Loucy (cell line): ENCODE data around the gene SERPINB12.

ENCODE experiments used
- H2AFZ ChIP-seq: fragments of 200-600 bp; sonication (generic); 2 replicates; pipeline ENCODE4 v1.6.0; 2016; ENCODE audit warnings: antibody characterized with exemption, mild to moderate bottlenecking, low read length, moderate library complexity
- H3F3A ChIP-seq: fragments of 200-600 bp; 2 replicates; pipeline ENCODE4 v1.6.0; 2016; ENCODE audit warnings: antibody characterized with exemption, low read depth, mild to moderate bottlenecking
- H3K27me3 ChIP-seq: fragments of 200-600 bp; sonication (generic); 2 replicates; pipeline ENCODE4 v1.6.1; 2014; ENCODE audit warnings: low read length, mild to moderate bottlenecking; ENCODE audit not compliant: insufficient read depth, poor library complexity, severe bottlenecking
- H3K36me3 ChIP-seq: fragments of 200-600 bp; sonication (generic); 2 replicates; pipeline ENCODE4 v1.6.1; 2016; ENCODE audit warnings: low read length; ENCODE audit not compliant: insufficient read depth
- H3K4me1 ChIP-seq: fragments of 200-600 bp; sonication (generic); 2 replicates; pipeline ENCODE4 v1.5.1; 2014; ENCODE audit warnings: low read length, mild to moderate bottlenecking; ENCODE audit not compliant: insufficient read depth, poor library complexity, severe bottlenecking
- H3K4me2 ChIP-seq: fragments of 200-600 bp; sonication (generic); 2 replicates; pipeline ENCODE4 v1.6.0; 2014; ENCODE audit warnings: antibody characterized with exemption, low read length, low read depth, mild to moderate bottlenecking; ENCODE audit not compliant: poor library complexity, severe bottlenecking
- H3K4me3 ChIP-seq: fragments of 200-600 bp; sonication (generic); 2 replicates; pipeline ENCODE4 v1.5.1; 2014; ENCODE audit warnings: low read length, mild to moderate bottlenecking, mixed read lengths; ENCODE audit not compliant: poor library complexity, severe bottlenecking
- H3K79me2 ChIP-seq: fragments of 200-600 bp; sonication (generic); 2 replicates; pipeline ENCODE4 v1.6.1; 2014; ENCODE audit warnings: low read length; ENCODE audit not compliant: insufficient read depth
- H3K9ac ChIP-seq: fragments of 200-600 bp; sonication (generic); 2 replicates; pipeline ENCODE4 v1.6.0; 2014; ENCODE audit warnings: mild to moderate bottlenecking, low read depth, low read length, moderate library complexity; ENCODE audit not compliant: poor library complexity, severe bottlenecking
- H3K9me2 ChIP-seq: fragments of 200-600 bp; sonication (generic); replicated peaks from 2 replicates; pipeline ENCODE4 v1.6.1; 2016; ENCODE audit warnings: low read depth, low read length, mixed read lengths
- H3K9me3 ChIP-seq: fragments of 200-600 bp; sonication (generic); 2 replicates; pipeline ENCODE4 v1.6.1; 2014; ENCODE audit warnings: mild to moderate bottlenecking, antibody characterized with exemption, low read length, low read depth; ENCODE audit not compliant: insufficient read depth
- H4K20me1 ChIP-seq: fragments of 200-600 bp; sonication (generic); 2 replicates; pipeline ENCODE4 v1.6.0; 2014; ENCODE audit warnings: antibody characterized with exemption, low read length, mild to moderate bottlenecking; ENCODE audit not compliant: insufficient read depth, poor library complexity, severe bottlenecking
- EZH2phosphoT487 ChIP-seq: fragments of 200-600 bp; IDR thresholded peaks from 2 replicates; pipeline ENCODE4 v1.6.1; 2018; ENCODE audit warnings: antibody characterized with exemption, mild to moderate bottlenecking, moderate library complexity, borderline replicate concordance
- TF ChIP-seq, protein P1 (sequence below): fragments of 200-600 bp; sonication (generic); conservative IDR thresholded peaks from 2 replicates; pipeline ENCODE4 v1.5.1; 2014; ENCODE audit warnings: mild to moderate bottlenecking, antibody characterized with exemption, low read length

SERPINB12 gene

DNA sequence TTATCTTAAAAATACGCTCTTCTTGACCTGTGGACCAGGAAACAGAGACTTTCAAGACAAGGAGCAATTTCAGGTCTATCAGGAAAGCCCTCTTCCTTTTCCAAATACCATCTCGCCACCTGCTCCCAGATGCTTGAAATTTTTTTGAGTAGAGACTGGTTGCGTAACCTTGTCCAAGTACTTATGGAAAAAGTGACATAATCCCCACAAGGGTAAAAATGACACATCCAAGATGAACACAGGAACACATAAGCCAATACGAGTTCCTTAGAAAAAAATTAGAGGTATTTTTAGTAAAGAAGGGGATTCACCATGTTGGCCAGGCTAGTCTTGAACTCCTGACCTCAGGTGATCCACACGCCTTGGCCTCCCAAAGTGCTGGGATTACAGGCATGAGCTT lies 46.7 kb downstream of the SERPINB12 start:
- H3K4me1 ChIP-seq, result no peaks in the 10 kb centered on the region
- H4K20me1 ChIP-seq, result no peaks in the 10 kb centered on the region
- no peaks in the 10 kb centered on the region for H3K9me2 ChIP-seq
- no peaks in the 10 kb centered on the region for H3K79me2 ChIP-seq
- no peak overlapping the region for H3K4me3 ChIP-seq
- no peak overlapping the region for H3K9ac ChIP-seq
- no peaks in the 10 kb centered on the region for H3K9me3 ChIP-seq
- H3K36me3 ChIP-seq, result no peaks in the 10 kb centered on the region
- no peak overlapping the region for H3K4me2 ChIP-seq
- H3F3A ChIP-seq, result no peaks in the 10 kb centered on the region
- TF ChIP-seq EZH2phosphoT487, result no peak
- TF ChIP-seq, protein P1, sequence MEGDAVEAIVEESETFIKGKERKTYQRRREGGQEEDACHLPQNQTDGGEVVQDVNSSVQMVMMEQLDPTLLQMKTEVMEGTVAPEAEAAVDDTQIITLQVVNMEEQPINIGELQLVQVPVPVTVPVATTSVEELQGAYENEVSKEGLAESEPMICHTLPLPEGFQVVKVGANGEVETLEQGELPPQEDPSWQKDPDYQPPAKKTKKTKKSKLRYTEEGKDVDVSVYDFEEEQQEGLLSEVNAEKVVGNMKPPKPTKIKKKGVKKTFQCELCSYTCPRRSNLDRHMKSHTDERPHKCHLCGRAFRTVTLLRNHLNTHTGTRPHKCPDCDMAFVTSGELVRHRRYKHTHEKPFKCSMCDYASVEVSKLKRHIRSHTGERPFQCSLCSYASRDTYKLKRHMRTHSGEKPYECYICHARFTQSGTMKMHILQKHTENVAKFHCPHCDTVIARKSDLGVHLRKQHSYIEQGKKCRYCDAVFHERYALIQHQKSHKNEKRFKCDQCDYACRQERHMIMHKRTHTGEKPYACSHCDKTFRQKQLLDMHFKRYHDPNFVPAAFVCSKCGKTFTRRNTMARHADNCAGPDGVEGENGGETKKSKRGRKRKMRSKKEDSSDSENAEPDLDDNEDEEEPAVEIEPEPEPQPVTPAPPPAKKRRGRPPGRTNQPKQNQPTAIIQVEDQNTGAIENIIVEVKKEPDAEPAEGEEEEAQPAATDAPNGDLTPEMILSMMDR, result no peak
- no peak overlapping the region for H2AFZ ChIP-seq
- peaks cover 4% of the 10 kb centered on the region for H3K27me3 ChIP-seq

DNA sequence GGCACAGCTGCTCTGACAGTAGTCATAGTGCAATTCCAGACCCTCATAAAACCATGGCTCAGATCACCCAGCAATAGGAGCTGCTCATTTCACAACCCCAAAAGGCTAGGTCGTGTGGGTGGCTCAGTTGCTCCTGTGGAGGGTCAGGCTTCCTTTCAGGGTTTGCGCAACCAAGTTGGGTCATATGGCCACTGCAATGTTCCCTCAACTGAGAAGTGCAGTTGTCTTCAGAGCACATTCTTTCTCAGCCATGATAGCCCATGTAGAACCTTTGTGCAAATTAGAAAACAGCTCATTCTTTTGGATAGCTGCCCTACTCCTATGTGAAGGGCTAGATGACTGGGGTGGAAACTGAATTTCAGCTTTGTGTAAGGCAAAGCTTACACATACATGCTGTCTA lies 48.2 kb downstream of the SERPINB12 start:
- no peak overlapping the region for H3K4me2 ChIP-seq

DNA sequence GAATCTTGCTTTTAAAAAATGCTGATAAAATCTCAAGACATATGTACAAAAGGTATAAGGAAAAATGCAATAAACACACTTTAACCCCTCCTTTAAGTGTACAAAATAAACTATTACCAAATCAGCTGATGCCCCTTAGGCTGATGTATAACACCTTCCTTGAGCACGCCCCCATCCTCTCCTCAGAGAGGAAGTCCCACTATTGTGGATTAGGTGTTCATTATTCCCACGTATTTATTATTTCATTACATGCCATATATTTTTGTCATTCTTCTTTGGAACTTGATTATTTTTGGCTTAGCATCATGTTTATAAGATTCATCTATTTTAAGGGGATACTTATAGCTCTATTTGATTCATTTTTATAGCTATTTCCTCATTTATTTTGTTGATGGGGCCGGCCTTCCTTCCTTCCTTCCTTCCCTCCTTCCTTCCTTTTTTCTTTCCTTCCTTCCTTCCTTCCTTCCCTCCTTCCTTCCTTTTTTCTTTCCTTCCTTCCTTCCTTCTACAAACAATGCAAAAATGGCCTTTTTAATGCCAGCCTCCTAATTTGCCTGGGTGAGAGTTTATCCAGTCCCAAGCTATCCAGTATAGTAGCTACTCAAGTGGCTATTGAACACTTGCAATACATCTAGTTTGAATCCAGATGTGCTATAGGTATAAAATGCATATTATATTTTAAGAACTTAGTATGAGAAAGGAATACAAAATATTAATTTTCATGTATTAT lies 49.0 kb downstream of the SERPINB12 start:
- H3F3A ChIP-seq, result no peaks in the 10 kb centered on the region
- TF ChIP-seq, protein P1, result no peak
- TF ChIP-seq EZH2phosphoT487, result no peak
- H3K9me2 ChIP-seq, result no peaks in the 10 kb centered on the region
- no peaks in the 10 kb centered on the region for H3K9me3 ChIP-seq
- H3K36me3 ChIP-seq, result no peaks in the 10 kb centered on the region
- H4K20me1 ChIP-seq, result no peaks in the 10 kb centered on the region
- H3K79me2 ChIP-seq, result no peaks in the 10 kb centered on the region
- H3K27me3 ChIP-seq, result peaks cover 4% of the 10 kb centered on the region
- no peak overlapping the region for H2AFZ ChIP-seq
- no peak overlapping the region for H3K4me2 ChIP-seq
- no peaks in the 10 kb centered on the region for H3K4me1 ChIP-seq
- no peak overlapping the region for H3K4me3 ChIP-seq
- no peak overlapping the region for H3K9ac ChIP-seq

More for the DNA sequence above, 48.2 kb downstream of the SERPINB12 start:
- Histone ChIP-seq H3F3A (no peaks in the 10 kb centered on the region), H3K36me3 (no peaks in the 10 kb centered on the region), H3K9me2 (no peaks in the 10 kb centered on the region), H3K9me3 (no peaks in the 10 kb centered on the region), H3K9ac (no peak overlapping the region), H3K4me3 (no peak overlapping the region), H4K20me1 (no peaks in the 10 kb centered on the region), H2AFZ (no peak overlapping the region), H3K79me2 (no peaks in the 10 kb centered on the region), H3K4me1 (no peaks in the 10 kb centered on the region), H3K27me3 (peaks cover 4% of the 10 kb centered on the region)
- TF ChIP-seq, protein P1, result no peak
- no peak for TF ChIP-seq EZH2phosphoT487
